Choroid plexus epithelial cell (primary cell): ENCODE data around the gene CAPN8.

Experiments
- DNase-seq: peaks from one replicate; pipeline ENCODE4 v3.0.0-alpha.2; 2010; ENCODE audit warnings: low read depth
- H3K4me3 ChIP-seq: 2 replicates; pipeline ENCODE4 v1.5.1; 2011; ENCODE audit warnings: low read depth, mild to moderate bottlenecking, control low read depth, low read length, moderate library complexity
- CTCF ChIP-seq: conservative IDR thresholded peaks from 2 replicates; pipeline ENCODE4 v1.5.1; 2011; ENCODE audit warnings: low read depth, mild to moderate bottlenecking, control low read depth, inconsistent platforms, low read length, moderate library complexity

CAPN8 gene

GRCh38 chr1:223700942-223701637 lies 35.6 kb upstream of the CAPN8 start:
- TF ChIP-seq CTCF, result no peak
- H3K4me3 ChIP-seq, result peak overlapping the region; percentile 12
- peak; percentile 97 for DNase-seq

- no peak overlapping the region for H3K4me3 ChIP-seq
- no peak for TF ChIP-seq CTCF
- peak; percentile 68 for DNase-seq
These were observed 35.0 kb upstream of the CAPN8 start for GRCh38 chr1:223700388-223700918.

- TF ChIP-seq CTCF, result no peak
- DNase-seq, result peak; percentile 82
- H3K4me3 ChIP-seq, result no peak overlapping the region
These were observed 30.4 kb upstream of the CAPN8 start for GRCh38 chr1:223695941-223696340.

GRCh38 chr1:223695014-223695548 lies 29.6 kb upstream of the CAPN8 start:
- H3K4me3 ChIP-seq, result no peak overlapping the region
- no peak for TF ChIP-seq CTCF
- no peak for DNase-seq

DNA sequence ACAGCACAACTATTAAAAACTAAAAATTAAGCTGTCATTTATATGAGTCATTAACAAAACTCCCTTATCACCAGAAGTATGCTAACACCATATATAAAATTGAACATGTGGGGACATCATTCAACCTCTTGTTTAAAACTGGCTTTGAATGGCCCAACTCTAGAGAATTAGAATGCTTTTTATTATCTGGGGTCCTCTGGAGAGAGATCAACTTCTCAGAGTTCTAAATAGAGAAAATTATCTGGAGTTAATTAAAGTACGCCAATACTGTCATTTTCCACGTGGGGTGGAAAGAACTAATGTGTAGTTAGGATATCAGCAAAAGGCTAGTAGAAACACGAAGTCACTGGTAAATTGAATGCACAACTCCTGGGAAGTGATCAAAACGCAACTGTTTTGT lies 25.6 kb upstream of the CAPN8 start:
- no peak for DNase-seq
- TF ChIP-seq CTCF, result no peak
- no peak overlapping the region for H3K4me3 ChIP-seq

- no peak overlapping the region for H3K4me3 ChIP-seq
- no peak for TF ChIP-seq CTCF
- DNase-seq, result no peak
These were observed 18.9 kb upstream of the CAPN8 start for GRCh38 chr1:223684488-223684792.
